IPS-18c (cell line): ENCODE results near the gene MAP4K4.

Experiments used
- H3K4me3 ChIP-seq: 2 replicates; pipeline ENCODE4 v1.7.0; 2013; ENCODE audit warnings: low read depth, mild to moderate bottlenecking, low read length, moderate library complexity; ENCODE audit not compliant: insufficient read depth
- H3K9me3 ChIP-seq: one replicate; pipeline ENCODE4 v1.6.1; 2013; ENCODE audit warnings: mild to moderate bottlenecking, low read length, moderate library complexity; ENCODE audit not compliant: control insufficient read depth, insufficient read depth

Gene MAP4K4

GRCh38 chr2:101808006-101808562, 110.6 kb downstream of the MAP4K4 start:
- Histone ChIP-seq H3K9me3 (no peaks in the 10 kb centered on the region), H3K4me3 (no peak overlapping the region)

DNA sequence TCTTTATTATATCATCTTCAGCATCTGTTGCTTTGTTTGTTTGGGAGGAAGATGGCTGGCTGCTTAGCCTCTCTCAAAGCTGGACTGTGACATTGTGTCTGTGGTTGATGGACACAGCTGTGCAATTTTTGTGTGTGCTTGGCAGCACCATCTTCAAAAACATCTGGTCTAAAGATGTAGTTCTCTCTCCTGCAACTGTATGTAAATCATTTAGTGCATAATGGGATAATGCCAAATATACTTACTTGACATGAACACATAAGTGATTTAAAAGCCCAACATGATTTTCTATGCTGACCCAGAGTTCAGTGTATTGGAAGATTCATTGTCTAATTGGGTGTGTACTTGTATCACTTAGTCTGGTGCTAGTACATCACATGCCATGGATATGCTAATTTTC, 112.2 kb downstream of the MAP4K4 start:
- H3K9me3 ChIP-seq, result no peaks in the 10 kb centered on the region
- H3K4me3 ChIP-seq, result no peak overlapping the region

DNA sequence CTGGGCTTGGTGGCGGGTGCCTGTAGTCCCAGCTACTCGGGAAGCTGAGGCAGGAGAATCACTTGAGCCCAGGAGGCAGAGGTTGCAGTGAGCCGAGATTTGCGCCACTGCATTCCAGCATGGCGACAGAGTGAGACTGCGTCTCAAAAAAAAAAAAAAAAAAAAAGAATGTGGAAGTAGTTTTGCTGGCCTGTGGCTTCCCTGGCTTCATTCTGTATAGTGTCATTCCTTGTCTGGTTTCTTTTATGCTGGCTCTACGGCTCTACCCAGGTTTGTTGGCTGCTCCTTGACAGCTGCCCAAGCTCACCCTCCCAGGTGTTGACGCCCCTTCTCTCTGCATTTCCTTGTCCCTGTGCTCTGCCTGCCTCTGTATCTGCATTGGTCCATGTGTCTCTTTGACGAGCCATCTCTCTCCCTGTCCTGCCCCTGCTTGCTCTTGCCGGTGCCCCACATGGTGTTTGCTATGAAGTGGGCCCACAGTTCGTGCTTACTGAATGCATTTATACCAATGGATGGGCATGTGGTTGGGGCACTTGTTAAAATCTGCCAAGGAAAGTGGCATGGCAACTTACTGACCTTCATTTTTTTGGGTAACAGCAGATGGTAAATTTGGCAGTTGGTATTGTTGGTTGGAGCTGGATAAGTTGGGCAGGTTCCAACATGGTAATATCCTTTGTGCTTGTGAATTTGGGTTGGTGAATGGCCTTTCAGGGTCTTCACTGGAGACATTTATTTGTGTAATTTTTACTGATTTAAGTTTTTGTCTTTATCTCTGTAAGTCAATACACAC, 113.9 kb downstream of the MAP4K4 start:
- H3K4me3 ChIP-seq, result no peak overlapping the region
- H3K9me3 ChIP-seq, result no peaks in the 10 kb centered on the region

DNA sequence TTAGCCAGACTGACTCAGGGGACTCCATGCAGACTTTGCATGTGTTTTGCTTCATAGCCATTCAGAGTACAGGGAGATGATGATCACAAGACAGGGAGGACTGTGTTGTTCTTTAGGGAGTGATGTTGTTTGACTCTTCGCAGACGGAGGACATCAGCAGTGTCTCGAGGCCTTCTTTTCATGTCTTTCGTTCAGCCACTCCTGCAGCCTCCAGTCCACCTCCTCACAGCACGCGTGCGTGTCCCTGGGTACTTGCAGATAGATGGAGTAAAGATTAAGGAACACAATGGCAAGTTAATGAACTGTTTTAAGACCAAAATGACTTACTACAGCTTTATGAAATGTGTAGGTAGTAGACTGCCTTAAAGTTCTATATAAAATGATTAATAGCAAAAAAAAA, 114.7 kb downstream of the MAP4K4 start:
- Histone ChIP-seq H3K4me3 (no peak overlapping the region), H3K9me3 (no peaks in the 10 kb centered on the region)

- Histone ChIP-seq H3K4me3 (no peak overlapping the region), H3K9me3 (no peaks in the 10 kb centered on the region)
Observed at GRCh38 chr2:101814752-101815151, 117.2 kb downstream of the MAP4K4 start.

DNA sequence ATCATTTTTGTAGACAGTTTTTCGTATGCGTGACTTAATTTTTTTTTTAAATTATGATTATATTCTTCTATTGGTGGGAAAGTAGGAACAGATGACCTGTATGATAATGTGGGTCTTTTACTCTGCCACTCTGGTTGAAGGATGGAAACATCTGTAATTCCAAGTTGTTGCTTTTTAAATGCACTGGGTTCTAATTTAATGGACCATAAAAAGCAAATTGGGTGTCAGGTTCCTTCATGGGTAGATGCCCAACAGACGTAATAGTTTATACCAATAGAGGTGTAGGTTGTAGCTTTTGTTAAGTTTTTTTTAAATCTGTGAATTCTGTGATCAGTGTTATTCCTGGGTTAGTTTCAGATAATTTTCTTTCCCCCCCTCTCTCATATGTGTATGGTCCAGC, 117.6 kb downstream of the MAP4K4 start:
- no peaks in the 10 kb centered on the region for H3K9me3 ChIP-seq
- H3K4me3 ChIP-seq, result no peak overlapping the region

- no peaks in the 10 kb centered on the region for H3K9me3 ChIP-seq
- H3K4me3 ChIP-seq, result no peak overlapping the region
Observed at GRCh38 chr2:101815739-101816391, 118.4 kb downstream of the MAP4K4 start.

DNA sequence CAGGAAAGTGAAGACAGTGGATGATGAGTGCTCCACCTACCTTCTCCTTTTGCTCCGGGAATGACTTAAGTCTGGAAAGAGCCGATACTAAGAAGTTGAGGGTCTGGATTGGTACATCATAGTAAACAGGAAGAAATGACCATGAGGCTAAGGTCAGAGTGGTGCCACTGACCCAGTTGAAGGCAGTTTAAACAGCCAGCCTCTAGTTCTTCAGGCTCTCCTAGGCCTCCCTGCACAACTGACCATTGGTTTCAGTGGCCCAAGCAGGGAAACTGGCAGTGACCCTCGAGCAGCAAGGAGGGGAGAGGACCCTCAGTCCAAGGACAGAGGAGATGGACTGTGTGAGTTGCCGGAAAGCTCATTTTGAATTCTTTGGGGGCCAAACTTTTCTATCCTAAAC, 119.1 kb downstream of the MAP4K4 start:
- Histone ChIP-seq H3K9me3 (no peaks in the 10 kb centered on the region), H3K4me3 (no peak overlapping the region)

DNA sequence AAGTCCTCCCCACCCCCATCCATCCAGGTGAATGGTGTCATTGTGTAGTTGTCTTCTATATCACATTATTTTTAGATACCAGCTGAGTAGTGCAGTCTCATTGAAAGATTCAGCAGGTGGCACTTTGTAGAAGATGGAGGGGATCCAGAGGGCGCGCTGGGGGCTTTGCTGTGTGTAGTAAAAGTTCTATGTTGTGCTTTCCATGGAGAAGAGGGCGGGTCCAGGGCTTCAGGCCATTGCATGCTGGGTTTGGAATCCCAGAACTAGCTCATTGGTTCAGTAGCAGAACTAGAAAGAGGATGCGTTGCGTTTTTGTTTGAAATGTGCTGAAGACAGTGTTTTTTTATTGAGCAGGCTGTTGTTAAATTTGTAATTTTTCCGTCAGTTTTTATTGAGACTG, 120.0 kb downstream of the MAP4K4 start:
- H3K9me3 ChIP-seq, result no peaks in the 10 kb centered on the region

DNA sequence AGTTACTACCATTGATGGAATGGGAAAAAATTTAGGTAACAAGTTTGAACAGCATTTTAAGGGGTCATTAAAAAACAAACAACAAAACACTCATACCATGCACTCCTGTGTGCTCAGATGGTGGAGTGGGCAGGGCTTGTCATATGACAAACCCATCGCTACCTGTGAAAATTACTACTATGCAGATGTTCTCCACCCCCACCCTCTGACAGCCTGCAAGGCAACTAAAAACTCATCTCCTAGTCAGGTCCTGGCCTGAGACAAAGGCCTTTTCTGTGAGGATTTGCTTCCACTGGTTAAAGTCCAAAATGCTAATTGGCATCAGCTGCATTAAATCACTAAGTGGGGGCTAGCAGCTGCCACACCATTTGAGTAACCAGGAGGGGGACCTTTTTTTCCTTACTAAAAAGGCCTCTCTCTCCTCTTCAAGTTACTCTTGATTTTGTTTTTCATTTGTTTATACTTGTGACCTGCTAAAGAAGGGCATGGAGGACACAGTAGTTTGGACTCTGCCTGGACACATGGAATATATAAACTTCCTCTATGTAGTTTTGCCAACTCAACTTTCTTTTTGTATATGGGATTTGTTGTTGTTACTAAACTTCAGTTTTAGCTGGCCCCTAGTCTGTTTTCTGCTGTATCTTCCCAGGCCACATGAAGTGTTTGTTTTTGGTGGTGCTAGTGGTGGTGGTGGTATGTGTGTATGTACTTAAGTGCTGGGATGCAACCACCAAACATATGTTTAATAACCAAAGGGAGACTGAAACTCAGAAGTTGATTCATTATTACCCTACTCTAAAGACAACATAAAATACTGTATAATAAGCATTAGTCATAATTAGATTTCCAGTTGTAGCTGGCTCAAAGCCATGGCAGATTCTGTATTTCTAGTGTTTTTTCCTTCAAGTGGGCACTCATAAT, 121.3 kb downstream of the MAP4K4 start:
- Histone ChIP-seq H3K4me3 (no peak overlapping the region; the same call in 1 of the 2 replicates), H3K9me3 (no peaks in the 10 kb centered on the region)

More for the DNA sequence above, 120.0 kb downstream of the MAP4K4 start:
- H3K4me3 ChIP-seq, result no peak overlapping the region

- Histone ChIP-seq H3K9me3 (no peaks in the 10 kb centered on the region), H3K4me3 (no peak overlapping the region)
Observed at GRCh38 chr2:101820519-101820918, 123.0 kb downstream of the MAP4K4 start.

DNA sequence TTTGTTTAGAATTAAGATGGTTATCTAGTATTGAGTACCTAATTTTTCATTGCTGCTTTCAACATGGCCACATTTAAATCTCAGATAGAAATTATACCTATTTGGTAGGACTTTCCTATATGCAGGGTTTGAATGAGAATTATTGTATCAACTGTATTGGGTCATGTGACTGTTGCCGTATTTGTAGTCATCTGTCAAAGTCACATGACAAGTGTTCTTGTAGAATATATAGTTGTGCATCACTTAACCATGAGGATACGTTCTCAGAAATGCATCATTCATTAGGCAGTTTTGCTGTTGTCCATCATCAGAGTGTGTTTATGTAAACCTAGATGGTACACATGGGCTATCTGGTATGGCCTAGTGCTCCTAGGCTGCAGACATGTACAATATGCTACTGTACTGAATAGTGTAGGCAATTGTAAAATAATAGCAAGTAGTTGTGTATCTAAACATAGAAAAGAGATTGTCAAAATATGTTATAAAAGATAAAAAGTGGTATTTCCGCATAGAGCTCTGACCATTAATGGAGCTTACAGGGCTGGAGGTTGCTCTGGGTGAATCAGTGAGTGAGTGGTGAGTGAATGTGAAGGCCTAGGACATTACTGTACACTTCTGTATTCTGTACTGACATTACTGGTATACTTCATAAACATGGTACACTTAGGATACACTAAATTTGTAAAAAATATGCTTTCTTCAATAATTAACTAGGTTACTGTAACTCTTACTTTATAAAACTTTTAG, 123.7 kb downstream of the MAP4K4 start:
- no peak overlapping the region for H3K4me3 ChIP-seq
- no peaks in the 10 kb centered on the region for H3K9me3 ChIP-seq

- no peaks in the 10 kb centered on the region for H3K9me3 ChIP-seq
- H3K4me3 ChIP-seq, result no peak overlapping the region
Observed at GRCh38 chr2:101821828-101822458, 124.4 kb downstream of the MAP4K4 start.

- no peaks in the 10 kb centered on the region for H3K9me3 ChIP-seq
Observed at GRCh38 chr2:101823347-101823791, 125.9 kb downstream of the MAP4K4 start.

GRCh38 chr2:101823859-101824258, 126.4 kb downstream of the MAP4K4 start:
- Histone ChIP-seq H3K9me3 (no peaks in the 10 kb centered on the region), H3K4me3 (no peak overlapping the region)

More at GRCh38 chr2:101823347-101823791, 125.9 kb downstream of the MAP4K4 start:
- no peak overlapping the region for H3K4me3 ChIP-seq

DNA sequence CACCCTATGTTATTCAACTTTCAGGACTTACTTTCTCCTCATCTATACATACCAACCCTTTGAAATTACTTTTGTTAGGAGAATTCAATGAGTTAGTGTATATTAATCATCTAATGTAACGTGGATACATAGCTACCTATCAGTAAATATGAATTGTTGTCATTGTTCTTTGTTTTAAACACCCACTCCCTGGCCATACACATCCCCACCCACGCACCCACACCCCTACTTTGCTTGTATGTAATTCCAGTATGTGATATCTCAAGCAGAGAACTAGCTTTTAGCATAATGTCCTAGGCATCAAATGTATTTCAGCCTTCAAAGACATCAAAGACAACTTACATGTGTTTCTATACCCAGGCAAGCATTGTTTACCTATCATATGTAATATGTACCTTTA, 129.2 kb downstream of the MAP4K4 start:
- H3K4me3 ChIP-seq, result no peak overlapping the region
- H3K9me3 ChIP-seq, result no peaks in the 10 kb centered on the region
